ENCODE measurements around the gene DPYSL5.

GRCh38 chr2:26885651-26886329 is 37.9 kb downstream of the DPYSL5 start:
- TF ChIP-seq, protein P1, sequence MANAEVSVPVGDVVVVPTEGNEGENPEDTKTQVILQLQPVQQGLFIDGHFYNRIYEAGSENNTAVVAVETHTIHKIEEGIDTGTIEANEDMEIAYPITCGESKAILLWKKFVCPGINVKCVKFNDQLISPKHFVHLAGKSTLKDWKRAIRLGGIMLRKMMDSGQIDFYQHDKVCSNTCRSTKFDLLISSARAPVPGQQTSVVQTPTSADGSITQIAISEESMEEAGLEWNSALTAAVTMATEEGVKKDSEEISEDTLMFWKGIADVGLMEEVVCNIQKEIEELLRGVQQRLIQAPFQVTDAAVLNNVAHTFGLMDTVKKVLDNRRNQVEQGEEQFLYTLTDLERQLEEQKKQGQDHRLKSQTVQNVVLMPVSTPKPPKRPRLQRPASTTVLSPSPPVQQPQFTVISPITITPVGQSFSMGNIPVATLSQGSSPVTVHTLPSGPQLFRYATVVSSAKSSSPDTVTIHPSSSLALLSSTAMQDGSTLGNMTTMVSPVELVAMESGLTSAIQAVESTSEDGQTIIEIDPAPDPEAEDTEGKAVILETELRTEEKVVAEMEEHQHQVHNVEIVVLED (CRISPR knock-in tag; IDR thresholded peaks at IDR 0.05; ENCODE audit: borderline replicate concordance) = no peak
- TF ChIP-seq POLR2A (IDR thresholded peaks at IDR 0.05; ENCODE audit: insufficient read depth in 1 of 2, low read depth in 2 of 2, low read length in 2 of 2) = no peak
- TF ChIP-seq CHD2 (IDR thresholded peaks at IDR 0.05; ENCODE audit: low read depth, low read length) = no peak
- TF ChIP-seq ATF4 (CRISPR knock-in tag; IDR thresholded peaks at IDR 0.05) = no peak
- TF ChIP-seq EZH2 (conservative IDR thresholded peaks at IDR 0.05; ENCODE audit: low read depth, low read length) = no peak
- no peak for TF ChIP-seq RCOR2 (CRISPR knock-in tag; IDR thresholded peaks at IDR 0.05)
- TF ChIP-seq, protein P2, sequence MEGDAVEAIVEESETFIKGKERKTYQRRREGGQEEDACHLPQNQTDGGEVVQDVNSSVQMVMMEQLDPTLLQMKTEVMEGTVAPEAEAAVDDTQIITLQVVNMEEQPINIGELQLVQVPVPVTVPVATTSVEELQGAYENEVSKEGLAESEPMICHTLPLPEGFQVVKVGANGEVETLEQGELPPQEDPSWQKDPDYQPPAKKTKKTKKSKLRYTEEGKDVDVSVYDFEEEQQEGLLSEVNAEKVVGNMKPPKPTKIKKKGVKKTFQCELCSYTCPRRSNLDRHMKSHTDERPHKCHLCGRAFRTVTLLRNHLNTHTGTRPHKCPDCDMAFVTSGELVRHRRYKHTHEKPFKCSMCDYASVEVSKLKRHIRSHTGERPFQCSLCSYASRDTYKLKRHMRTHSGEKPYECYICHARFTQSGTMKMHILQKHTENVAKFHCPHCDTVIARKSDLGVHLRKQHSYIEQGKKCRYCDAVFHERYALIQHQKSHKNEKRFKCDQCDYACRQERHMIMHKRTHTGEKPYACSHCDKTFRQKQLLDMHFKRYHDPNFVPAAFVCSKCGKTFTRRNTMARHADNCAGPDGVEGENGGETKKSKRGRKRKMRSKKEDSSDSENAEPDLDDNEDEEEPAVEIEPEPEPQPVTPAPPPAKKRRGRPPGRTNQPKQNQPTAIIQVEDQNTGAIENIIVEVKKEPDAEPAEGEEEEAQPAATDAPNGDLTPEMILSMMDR (CRISPR knock-in tag; IDR thresholded peaks at IDR 0.05) = no peak
- no peak for TF ChIP-seq MXD1 (CRISPR knock-in tag; IDR thresholded peaks at IDR 0.05)

Data from HepG2 (cell line).